Amniotic epithelial cell (primary cell): Measurements from ENCODE around the gene PHAX.
"Not testable (repeated sequence)": the region's sequence is repeated elsewhere in the genome, so short reads cannot be mapped to it uniquely, and the experiment has no call there.

Experiments used
- DNase-seq: peaks from one replicate; pipeline ENCODE4 v3.0.0-alpha.2; 2010; ENCODE audit warnings: low read depth

Gene PHAX, protein sequence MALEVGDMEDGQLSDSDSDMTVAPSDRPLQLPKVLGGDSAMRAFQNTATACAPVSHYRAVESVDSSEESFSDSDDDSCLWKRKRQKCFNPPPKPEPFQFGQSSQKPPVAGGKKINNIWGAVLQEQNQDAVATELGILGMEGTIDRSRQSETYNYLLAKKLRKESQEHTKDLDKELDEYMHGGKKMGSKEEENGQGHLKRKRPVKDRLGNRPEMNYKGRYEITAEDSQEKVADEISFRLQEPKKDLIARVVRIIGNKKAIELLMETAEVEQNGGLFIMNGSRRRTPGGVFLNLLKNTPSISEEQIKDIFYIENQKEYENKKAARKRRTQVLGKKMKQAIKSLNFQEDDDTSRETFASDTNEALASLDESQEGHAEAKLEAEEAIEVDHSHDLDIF

DNA sequence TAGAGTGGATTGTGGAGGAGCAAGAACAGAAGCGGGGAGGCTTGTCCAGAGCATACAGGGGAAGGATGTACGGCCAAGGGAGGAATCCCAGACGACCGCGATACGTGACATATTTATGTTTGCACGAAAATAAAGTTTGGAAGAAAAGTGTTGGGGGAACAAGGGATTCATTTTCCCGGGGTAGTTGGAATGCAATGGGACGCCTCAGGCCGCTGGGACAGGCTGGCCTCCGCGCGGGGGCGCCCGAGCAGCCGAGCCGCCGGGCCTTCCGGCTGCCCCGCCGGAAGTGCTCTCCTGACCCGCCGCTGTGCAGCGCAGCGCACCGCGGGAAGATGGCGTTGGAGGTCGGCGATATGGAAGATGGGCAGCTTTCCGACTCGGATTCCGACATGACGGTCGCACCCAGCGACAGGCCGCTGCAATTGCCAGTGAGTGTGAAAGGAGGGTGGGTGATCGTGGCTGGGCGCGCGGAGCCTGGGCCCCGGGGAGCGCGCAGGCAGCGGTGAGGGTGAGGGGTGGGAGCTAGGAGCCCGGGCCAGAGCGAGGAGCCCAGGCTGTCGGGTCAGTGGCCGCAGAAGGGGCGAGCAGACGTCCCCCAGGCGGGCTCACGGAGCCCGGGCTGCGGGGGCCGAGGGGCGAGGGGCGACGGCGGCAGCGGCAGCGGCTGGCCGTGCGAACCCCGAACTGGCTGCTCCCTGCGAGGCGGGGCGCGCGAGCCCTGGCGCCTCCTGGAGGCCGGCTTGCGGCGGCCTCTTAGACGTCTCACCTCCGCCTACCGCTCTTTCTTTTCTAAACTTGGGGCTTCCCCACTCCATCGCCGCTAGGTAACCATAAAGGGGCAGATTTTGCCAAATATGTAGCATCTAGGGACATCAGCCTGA lies at the start of gene PHAX:
TSS of gene PHAX (plus strand) at position 317 of the 881 bp plus-strand sequence. CDS start at position 333, 16 bp downstream.
- peak; percentile 69 for DNase-seq

DNA sequence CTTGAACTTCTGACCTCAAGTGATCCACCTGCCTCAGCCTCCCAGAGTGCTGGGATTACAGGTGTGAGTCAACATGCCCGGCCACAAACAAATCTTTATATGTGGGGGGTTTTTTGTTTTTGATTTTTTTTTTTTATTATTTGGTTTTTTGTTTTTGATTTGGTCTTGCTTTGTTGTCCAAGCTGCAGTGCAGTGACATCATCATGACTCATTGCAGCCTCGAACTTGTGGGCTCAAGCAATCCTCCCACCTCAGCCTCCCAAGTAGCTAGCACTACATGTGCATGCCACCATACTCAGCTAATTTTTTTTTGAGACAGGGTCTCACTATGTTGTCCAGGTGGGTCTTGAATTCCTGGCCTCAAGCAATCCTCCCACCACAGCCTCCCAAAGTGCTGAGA lies 48.1 kb upstream of the PHAX start:
- peak; percentile 10 for DNase-seq

DNA sequence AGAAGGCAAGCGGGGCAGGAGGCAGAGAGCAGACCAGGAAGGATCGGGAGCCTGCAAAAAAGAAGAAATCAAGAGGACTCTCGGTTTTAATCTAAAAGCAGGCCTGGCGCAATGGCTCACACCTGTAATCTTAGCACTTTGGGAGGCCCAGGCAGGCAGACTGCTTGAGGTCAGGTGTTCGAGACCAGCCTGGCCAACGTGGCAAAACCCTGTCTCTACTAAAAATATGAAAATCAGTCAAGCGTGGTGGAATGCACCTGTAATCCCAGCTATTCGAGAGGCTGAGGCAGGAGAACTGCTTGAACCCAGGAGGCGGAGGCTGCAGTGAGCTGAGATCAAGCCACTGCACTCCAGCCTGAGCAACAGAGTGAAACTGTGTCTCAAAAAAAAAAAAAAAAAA lies 45.6 kb upstream of the PHAX start:
- DNase-seq: not testable (repeated sequence)

DNA sequence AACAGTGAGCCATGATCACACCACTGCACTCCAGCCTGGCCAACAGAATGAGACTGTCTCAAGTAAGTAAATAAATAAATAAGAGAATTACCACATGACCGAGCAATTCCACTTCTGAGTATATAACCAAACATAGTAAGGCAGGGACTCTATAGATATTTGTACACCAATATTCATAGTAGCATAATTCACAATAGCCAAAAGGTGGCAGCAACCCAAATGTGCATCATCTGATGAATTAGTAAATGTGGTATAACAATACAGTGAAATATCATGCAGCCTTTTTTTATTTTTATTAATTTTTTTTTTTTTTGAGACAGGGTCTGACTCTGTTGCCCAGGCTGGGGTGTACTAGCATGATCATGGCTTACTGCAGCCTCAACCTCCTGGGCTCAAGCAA lies 38.8 kb upstream of the PHAX start:
- DNase-seq: no peak

DNA sequence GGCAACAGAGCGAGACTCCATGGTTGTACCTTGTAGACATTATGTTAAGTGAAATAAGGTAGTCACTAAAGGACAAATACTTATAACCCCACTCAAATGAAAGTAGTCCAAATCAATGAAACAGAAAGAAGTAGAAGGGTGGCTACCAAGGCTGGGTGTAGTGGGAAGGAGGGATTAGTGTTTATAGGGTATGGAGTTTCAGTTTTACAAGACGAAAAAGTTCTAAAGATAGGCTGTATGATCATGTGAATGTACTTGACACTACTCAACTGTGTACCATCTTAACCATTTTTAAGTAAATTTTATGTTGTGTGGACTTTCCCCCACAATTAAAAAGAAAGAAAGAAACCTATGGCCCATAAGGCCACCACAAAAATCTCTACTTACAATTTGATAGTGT lies 37.9 kb upstream of the PHAX start:
- no peak for DNase-seq

DNA sequence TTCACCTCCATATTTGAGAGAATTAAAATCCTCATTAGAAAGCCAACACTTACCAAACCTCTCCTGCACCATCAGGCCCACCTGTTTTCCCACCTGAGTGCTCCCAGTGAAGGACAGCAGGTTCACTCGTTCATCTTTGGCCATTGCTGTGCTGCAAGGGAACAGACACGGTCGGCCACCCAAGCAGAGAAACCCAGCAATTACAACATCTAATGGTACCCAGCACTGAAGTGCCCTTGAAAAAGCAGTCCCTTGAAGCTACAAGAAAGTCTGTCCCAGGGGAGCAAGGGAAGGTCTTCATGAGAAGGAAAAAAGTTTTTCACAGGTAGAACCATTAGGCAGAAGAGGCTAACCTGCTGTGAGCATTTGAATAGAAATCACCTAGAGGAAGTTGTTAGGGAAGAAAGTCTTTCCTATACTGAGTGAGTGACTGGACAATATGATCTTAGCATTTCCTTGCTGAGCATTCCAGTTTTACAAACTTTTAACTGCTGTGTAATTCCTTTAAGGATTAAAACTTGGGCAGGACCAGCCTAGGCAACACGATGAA lies 32.5 kb upstream of the PHAX start:
- DNase-seq: no peak

DNA sequence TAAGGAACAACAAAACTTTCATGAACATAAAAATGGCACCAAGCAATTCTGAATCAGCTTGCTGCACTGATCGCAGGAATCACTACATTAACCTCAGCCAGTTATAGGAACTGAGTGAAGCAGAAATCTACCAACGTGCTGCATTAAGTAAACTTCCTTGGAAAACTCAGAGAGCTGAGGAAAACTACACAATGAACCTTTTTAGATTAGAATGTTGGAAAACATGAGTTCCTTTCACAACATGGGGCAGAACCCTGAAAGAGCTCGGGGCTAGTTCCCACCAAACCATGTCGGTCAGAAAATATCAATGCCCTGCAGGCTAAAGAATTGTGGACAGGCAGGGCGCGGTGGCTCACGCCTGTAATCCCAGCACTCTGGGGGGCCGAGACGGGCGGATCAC lies 25.1 kb upstream of the PHAX start:
- no peak for DNase-seq

DNA sequence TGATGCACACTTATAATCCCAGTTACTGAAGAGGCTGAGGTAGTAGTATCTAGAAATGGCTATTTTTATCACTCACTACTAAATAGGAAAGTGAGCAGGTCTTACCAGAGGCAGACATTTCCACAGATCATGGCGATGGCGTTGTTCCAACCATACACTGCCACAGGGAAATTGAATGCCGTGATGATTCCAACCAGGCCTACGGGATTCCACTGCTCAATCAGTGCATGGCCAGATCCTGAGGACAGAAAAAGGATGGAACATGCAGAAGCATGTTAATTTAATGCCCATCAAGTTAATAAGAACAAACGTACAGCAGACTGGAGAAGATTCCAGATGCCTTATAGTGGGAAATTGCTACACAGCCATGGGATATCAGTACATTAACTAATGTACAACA lies 23.8 kb upstream of the PHAX start:
- DNase-seq: no peak

DNA sequence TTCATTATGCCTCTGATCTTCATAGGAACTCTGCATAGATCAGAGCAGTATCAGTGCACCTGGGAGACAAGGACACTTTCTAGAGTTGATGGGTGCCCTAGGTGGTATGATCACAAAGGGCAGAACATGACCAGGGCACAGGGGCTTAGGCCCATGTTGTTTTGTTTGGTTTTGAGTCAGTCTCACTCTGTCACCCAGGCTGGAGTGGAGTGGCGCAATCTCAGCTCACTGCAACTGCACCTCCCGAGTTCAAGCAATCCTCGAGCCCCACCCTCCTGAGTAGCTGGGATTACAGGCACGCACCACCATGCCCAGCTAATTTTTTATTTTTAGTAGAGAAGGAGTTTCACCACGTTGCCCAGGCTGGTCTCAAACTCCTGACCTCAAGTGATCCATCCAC lies 23.3 kb upstream of the PHAX start:
- DNase-seq: no peak

DNA sequence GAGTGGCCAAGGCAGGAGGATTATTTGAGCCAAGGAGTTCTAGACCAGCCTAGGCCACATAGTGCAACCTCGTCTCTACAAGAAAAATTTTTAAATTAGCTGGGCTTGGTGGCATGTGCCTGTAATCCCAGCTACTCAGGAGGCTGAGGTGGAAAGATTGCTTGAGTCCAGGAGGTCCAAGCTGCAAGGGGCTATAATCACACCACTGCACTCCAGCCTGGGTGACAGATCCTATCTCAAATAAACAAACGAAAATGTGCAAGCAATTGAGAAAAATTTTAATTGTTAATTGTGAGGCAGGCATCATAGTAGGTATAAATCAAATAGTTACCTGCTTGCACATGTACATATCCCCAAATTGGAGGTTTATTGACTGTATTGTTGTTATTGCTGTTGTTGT lies 21.0 kb upstream of the PHAX start:
- DNase-seq: no peak

DNA sequence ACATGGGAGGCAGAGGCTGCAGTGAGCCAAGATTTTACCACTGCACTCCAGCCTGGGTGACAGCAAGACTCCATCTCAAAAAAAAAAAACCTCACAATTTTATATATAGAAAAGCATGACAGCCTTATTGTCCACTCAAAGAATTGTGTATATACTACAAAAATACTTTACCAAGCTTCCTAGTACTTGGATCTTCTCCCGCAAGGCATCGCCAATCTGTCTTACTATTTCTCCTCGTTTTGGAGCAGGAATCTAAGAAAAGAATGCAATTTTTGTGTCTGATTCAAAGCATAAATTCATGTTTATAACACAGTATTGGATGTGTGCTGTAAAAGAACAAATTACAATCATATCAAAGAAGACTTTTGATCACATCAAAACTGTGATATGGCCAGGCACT lies 17.0 kb upstream of the PHAX start:
- DNase-seq: no peak

DNA sequence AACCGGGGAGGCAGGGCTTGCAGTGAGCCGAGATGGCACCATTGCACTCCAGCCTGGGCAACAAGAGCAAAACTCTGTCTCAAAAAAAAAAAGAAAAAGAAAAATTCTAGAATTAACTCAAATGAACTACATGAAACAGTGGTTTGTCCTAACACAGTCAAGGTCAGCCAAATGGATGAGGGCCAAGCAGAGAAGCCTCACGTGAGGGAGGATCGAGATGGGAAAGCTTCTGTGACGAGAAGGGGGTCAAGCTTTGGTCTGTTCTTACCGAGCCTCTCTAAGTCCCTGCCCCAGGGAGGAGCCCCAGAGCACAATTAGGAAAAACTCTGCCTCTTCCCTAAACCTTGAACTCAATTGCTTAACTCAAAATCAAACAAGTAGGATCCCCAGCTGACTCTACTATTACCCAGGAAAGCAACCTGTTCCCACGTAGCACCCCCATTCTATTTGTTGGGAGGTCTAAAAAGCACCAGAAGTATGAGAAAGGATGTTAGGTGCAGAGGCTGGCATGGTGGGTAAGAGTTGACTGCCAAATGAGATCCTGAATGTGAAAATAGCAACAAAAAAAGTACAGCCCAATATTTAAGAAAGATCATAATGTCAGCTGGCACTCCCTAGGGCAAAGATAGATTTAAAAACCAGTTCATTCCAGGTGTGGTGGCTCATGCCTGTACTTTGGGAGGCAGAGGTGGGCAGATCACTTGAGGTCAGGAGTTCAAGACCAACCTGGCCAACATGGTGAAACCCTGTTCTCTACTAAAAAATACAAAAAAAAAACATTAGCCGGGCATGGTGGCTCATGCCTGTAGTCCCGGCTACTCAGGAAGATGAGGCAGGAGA lies 13.0 kb upstream of the PHAX start:
- no peak for DNase-seq

DNA sequence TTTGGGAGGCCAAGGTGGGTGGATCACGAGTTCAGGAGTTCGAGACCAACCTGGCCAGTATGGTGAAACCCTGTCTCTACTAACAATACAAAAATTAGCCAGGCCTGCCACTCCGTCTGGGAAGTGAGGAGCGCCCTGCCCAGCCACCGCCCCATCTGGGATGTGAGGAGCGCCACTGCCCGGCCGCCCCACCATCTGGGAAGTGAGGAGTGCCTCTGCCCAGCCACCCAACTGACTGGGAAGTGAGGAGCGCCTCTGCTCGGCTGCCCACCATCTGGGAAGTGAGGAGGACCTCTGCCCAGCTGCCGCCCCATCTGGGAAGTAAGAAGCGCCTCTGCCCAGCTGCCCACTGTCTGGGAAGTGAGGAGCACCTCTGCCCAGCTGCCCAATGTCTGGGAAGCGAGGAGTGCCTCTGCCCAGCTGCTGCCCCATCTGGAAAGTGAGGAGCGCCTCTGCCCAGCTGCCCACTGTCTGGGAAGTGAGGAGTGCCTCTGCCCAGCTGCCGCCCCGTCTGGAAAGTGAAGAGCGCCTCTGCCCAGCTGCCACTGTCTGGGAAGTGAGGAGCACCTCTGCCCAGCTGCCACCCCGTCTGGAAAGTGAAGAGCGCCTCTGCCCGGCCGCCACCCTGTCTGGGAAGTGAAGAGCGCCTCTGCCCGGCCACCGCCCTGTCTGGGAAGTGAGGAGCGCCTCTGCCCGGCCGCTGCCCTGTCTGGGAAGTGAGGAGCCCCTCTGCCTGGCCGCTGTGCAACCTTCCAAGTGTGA lies 11.0 kb upstream of the PHAX start:
- no peak for DNase-seq

DNA sequence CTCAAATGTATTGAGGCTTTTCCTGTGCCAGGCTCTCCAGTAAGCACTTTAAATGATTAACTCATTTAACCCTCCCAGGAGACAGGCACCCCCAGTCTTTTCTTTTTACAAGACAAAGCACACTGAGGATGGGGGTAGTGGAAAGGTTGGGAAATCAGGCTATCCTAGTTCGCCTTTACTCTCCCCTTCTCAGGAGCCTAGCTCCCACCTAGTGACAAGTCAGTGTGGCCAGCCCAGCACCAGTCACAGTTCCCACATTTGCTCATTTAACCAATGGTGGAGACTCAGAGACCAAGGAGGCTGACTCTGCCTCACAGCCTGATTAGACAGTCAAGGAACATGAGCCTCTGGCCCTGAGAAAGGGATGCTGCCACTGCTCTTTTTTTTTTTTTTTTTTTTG lies 9.2 kb upstream of the PHAX start:
- DNase-seq: no peak

DNA sequence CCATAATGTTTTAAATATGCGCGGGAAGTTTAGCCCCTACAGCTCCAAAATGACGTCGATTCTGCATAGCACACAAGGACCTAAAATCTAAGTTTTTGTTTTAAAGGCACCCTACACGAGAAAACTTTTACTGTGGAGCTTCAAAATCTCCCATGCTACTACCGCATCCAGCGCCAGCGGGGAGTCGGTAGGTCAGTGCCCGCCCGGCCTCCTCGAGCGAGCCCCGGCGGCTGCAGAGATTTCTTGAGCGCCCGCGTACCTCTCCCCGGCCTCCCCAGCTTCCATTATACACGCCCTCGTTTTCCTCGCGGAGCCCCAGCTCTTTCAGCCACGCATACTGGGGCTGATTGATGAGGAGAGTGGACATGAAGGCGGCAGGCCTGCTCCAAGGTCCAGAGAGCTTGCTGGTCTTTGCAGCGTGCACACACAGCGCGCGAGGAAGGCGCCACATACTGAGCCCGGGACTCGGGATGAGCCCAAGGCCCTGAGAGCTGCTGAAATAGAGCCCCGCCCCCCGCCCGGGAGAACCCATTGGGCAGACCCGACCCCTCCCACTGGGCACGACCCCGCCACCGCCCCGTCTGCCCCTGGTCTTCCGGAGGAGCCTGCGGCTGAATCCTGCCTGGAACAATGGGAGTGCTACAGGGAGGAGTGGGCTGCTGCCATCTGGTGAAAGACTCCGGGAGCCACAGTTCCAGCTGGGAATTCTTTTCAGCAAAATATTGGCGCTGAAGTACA lies 5.8 kb upstream of the PHAX start, which contains the start of gene ALDH7A1:
TSS of gene ALDH7A1 (minus strand) at position 472 of the 738 bp plus-strand sequence. CDS start at position 451, 21 bp downstream.
- peak; percentile 92 for DNase-seq

DNA sequence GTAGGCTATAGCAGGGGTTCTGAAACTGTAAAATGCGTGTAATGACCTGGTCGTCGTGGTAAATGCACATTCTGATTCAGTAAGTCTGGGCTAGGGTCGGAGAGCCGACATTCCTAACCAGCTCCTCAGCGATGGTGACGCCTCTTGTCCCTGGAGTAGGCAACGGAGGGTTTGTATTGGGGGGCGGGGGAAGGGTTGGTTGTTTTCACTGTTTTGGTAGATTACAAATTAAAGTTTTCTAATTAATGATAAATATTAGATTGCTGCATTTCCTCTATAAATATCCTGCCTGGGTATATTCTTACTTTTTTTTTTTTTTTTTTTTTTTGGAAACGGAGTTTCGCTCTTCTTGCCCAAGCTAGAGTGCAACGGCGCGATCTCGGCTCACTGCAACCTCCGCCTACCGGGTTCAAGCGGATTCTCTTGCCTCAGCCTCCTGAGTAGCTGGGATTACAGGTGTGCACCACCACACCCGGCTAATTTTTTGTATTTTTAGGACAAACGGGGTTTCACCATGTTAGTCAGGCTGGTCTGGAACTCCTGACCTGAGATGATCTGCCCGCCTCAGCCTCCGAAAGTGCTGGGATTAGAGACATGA lies 5.2 kb upstream of the PHAX start:
- DNase-seq: no peak

DNA sequence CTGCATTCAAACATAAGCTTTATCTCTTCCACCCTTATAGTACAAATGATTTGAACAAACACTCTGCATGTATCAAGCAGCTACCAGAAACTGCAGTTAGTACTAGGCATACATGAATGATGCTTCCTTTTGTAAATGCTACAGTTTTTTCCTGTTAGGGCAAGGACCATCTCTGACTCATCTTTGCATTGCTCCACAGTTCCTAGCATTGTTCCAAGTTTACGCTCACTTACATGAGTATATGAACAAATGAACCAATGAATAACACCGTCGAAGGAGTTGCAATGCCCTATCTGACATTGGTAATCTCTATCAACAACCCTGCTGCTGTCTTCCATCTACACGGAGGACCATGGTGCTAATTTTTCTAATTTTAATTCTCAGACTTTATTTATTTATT lies 3.6 kb upstream of the PHAX start:
- peak; percentile 94 for DNase-seq

DNA sequence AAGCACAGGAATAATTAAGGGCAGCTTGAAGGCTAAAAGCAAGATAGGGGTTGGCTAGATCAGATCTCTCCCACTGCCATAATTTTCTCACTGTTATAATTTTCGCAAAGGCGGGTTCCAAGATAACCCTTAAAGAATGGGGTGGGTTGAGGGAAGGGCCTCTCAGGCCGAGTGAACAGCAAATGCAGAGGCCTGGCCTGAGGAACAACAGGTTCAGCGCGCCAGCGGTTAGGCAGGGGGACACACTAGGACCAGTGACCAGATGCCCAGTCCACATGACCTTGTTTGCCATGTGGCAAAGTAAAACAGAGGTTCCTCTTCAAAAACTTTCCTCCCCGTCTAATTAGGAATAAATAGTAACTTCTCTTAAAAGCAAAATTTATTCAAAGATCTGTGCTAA lies 1.2 kb upstream of the PHAX start:
- DNase-seq: no peak

DNA sequence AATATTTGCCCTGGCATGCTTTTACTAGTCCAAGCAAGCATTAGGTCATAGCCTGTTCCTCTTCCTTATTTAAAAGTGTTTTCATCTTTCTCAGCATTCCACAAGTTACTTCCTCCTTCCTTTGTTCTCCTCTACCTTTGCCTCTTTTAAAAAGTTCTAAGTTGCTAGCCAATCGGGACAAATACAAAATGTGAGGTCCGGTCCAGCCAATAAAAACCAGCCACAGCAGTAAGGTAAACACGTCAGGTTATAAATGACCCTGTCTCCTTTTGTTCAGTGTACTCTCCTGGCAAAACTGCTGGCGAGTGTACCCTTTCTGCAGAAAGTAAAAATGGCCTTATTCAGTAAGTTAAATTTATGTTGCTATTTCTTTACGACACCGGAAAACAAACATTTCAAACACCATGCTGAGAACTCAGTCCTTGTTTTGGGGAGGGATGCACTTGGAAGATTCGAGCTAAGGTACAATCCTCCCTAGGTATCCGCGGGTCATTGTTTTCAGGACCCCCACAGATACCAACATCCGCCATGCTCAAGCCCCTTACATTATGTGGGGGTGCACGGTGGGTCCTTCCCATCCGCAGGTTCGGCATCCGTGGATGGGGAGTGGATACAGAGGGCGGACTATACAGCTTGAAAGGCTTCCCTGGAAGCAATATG lies 646 bp upstream of the PHAX start:
- DNase-seq: not testable (repeated sequence)
